Lung microvascular endothelial cell (primary cell): Measurements from ENCODE around the gene ZNF700. TPM values are rescaled to one million over a fixed set of nuclear protein-coding genes. Genes with fewer than 3 reads are reported as not detected.
A peak's percentile ranks its signal among the peaks of the same experiment; 100 is the strongest.
"Not testable (repeated sequence)": the region's sequence is repeated elsewhere in the genome, so short reads cannot be mapped to it uniquely, and the experiment has no call there.

Experiments used
- DNase-seq, 2 donors: peaks; one replicate each; pipeline versions ENCODE4 v3.0.0 to v3.0.0-alpha.2; 2010; ENCODE audit warnings: low read depth in 2 of 2
- total RNA-seq: library from RNA; depleted of rRNA; stranded (reverse); fragments of >200 nt; gene quantifications from 2 replicates; pipeline ENCODE4 v1.2.1, GENCODE V29; 2014

ZNF700 gene
- total RNA-seq, 1 donor from 2014 or later, result 5.2 TPM

GRCh38 chr19:11938383-11938782, 13.5 kb downstream of the ZNF700 start:
- DNase-seq, result not testable (repeated sequence)

GRCh38 chr19:11941361-11941887, 16.5 kb downstream of the ZNF700 start:
- DNase-seq, result not testable (repeated sequence)

- DNase-seq, result no peak
Observed at GRCh38 chr19:11942008-11942842, 17.3 kb downstream of the ZNF700 start.

DNA sequence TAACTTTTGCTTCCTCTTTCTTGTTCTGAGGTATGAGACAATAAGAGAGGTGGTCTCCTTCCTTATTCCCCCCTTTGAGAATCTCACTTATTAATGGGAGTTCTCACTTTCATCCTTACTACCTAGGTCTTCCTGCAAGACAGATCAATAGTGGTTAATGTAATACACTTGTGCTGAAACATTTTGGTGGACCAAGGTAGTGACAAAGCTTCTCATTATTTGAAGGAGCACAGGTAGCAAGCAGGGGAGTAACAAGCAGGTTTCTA, 17.9 kb downstream of the ZNF700 start:
- DNase-seq, result peak in 1 of 2 donors; percentile 5

DNA sequence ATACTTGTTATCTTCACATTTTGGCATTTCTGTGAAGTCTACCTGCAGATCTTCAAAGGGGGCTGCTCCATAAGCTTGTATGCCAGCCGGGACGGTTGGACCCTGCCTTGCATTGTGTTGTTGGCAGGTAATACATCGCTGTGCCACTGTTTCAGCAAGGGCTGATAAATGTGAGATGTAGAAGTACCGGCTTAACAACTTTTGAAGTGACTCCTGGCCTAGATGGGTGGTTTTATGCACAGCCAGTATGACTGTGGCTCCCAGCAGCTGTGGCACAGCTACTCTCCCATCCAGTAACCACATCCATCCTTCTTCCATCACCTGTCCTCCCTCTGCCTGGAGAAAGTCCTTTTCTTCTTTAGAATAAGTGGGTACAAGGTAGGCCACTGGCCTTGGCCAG, 19.7 kb downstream of the ZNF700 start:
- DNase-seq, result no peak

DNA sequence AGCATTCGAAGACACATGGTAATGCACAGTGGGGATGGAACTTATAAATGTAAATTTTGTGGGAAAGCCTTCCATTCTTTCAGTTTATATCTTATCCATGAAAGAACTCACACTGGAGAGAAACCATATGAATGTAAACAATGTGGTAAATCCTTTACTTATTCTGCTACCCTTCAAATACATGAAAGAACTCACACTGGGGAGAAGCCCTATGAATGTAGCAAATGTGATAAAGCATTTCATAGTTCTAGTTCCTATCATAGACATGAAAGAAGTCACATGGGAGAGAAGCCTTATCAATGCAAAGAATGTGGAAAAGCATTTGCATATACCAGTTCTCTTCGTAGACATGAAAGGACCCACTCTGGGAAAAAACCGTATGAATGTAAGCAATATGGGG, 23.7 kb downstream of the ZNF700 start:
- DNase-seq, result no peak

DNA sequence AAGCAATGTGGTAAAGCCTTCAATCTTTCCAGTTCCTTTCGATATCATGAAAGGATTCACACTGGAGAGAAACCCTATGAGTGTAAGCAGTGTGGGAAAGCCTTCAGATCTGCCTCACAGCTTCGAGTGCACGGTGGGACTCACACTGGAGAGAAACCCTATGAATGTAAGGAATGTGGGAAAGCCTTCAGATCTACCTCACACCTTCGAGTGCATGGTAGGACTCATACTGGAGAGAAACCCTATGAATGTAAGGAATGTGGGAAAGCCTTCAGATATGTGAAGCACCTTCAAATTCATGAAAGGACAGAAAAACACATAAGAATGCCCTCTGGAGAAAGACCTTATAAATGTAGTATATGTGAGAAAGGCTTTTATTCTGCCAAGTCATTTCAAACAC, 24.3 kb downstream of the ZNF700 start:
- DNase-seq, result no peak

- DNase-seq, result not testable (repeated sequence)
Observed at GRCh38 chr19:11949614-11950080, 24.7 kb downstream of the ZNF700 start.

- DNase-seq, result no peak
Observed at GRCh38 chr19:11950312-11950711, 25.4 kb downstream of the ZNF700 start.

DNA sequence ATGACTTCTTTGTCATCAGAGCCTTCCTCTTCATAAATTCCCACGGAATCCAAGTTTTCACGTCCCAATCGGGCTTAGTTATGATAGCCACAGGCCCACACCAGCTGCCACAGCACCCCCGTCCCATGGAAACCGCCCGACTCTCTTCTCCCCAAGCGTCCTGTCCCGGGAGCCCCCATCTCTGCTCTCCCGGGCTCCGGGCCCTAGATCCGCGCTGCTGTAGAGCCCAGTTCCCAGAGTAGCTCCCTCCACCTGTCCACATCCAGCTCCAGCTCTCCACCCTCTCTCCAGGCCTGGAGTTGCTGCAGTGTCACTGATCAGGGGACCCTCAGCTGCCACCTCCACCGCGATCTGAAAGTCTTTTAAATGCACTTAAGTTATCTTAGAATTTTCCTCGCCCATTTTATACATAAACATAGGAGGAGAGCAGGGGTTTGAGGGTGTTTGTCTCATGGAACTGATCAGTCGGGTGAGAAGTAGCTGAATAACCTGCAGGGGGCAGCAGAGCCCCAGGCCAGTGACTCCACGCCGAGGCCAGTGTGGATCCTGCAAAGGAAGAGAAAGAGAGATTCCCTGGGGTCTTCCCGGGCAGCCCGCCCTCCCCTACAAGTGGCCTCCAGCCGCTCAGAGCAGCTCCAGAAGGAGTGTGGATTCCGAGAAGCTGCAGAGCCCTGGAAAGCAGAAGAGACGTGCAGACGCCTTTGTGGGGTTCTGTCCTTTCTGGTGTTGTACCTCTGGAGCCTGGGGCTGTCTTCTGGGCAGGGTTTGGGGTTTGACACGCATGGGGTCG, 38.9 kb downstream of the ZNF700 start:
- DNase-seq, result peak; percentile 56 to 65

DNA sequence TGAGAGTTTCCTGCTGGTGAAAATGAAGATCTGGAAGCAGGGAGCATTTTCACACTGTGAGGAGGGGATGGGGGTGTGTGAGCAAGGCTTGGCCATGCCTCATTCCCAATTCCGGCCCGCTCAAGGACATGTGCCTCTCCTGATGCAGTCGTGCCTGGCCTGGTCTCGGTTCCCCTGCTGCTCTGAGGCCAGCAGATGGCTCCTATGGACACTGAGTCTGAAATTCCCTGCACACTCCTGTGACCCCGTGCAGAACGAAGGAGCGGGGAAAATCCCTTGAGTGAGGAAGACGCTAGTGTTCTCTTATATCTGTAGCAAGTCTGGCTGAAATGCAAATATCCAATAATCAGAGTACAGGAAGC, 39.6 kb downstream of the ZNF700 start:
- no peak for DNase-seq

DNA sequence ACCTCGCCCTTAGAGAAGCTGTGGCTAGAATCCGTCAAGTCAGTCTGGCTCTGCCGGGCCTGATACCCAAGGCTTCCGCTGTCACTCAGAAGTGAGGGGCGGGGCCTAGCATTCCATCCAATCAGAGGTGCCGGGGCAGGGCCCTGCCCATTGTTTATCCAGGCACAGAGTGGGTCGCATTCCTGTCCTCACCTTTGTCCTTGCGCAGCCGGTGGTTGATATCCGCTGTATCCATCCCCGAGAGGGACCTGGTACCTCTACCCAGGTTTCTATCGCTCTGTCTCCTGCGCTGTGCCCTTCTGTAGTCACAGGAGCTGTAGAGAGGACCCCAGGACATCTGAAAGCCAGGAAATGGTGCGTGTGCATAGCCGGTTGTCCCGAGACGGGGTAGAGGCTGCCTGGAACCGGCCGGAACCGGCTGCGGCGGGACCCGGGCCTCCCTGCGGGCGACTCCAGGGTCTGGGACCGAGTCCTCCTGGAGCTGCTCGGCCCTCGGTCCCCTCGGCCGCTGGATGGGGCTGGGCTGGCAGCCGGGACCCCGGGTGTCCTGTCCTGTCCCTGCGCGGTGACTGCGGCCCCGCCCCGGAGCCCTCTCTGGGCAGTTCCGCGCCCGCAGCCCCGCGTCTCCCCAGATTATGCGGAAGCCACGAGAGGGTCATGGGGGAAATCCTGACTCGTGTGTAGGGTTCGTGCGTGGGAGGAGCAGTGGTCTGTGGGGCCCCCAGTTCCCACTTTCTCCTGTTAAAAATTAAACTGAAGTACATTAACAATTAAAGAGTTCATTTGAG, 40.1 kb downstream of the ZNF700 start, which contains the start of gene ZNF763:
TSS of gene ZNF763 (plus strand) at position 183 of the 788 bp plus-strand sequence. CDS start at position 352, 169 bp downstream.
- peak; percentile 51 to 84 for DNase-seq

- no peak for DNase-seq
Observed at GRCh38 chr19:11970174-11970573, 45.3 kb downstream of the ZNF700 start.

- DNase-seq, result no peak
Observed at GRCh38 chr19:11971041-11971440, 46.1 kb downstream of the ZNF700 start.

GRCh38 chr19:11973019-11973810, 48.3 kb downstream of the ZNF700 start:
- DNase-seq, result no peak

- no peak for DNase-seq
Observed at GRCh38 chr19:11978492-11979100, 53.7 kb downstream of the ZNF700 start.

DNA sequence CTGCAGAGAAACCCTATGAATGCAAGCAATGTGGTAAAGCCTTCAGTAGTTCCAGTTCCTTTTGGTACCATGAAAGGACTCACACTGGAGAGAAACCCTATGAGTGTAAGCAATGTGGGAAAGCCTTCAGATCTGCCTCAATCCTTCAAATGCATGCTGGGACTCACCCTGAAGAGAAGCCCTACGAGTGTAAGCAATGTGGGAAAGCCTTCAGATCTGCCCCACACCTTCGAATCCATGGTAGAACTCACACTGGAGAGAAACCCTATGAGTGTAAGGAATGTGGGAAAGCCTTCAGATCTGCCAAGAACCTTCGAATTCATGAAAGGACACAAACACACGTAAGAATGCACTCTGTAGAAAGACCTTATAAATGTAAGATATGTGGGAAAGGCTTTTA, 54.6 kb downstream of the ZNF700 start:
- no peak for DNase-seq

DNA sequence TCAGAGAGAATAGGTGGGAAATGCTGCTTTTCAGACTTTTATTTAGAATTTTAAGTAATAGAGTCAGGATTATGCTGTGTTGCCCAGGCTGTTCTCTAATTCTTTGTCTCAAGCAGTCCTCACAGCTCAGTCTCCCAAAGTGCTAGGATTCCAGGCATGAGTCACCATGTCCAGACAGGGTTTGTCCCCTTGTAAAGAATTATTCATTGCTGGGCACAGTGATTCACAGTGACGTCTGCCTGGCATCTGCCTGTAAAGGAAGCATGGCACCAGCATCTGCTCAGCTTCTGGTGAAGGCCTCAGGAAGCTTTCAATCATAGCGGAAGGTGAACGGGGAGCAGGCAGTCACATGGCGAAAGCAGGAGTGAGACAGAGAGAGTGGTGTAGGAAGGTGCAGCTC, 57.6 kb downstream of the ZNF700 start:
- DNase-seq, result no peak

DNA sequence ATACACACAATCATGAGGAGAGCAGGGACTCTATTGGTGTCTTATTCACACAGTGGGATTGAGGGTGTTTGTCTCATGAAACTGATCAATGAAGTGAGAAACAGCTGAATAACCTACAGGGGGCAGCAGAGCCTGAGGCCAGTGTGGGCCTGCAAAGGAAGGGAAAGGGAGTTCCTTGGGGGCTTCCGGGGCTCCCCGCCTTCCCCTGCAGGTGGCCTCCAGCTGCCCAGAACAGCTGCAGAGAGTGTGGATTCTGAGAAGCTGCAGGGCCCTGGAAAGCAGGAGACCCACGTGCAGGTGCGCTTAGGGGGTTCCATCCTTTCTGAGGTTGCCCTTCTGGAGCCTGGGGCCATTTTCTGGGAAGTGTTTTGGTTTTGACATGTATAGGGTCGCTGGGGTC, 60.1 kb downstream of the ZNF700 start:
- DNase-seq, result no peak

DNA sequence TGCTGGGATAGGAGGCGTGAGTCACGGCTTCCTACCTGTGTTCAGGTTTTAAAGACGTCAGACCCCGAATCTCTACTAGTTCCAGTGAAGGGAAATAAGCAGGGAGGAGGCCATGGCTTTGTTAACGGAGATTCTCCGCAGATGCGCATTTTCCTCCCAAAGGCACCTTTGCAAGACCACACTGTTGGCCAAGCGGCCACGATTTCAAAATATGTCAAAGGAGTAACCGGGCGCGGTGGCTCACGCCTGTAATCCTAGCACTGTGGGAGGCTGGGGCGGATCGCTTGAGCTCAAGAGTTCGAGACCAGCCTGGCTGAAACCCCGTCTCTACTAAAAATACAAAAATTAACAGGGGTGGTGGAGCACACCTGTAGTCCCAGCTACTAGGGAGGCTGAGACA, 61.8 kb downstream of the ZNF700 start:
- no peak for DNase-seq
